HUES6 (cell line): ENCODE results near the gene GAS2L3.

Experiments
- H3K27ac ChIP-seq: 2 replicates; pipeline ENCODE4 v1.7.0; 2013; ENCODE audit warnings: low read depth, mild to moderate bottlenecking, low read length, inconsistent platforms
- H3K27me3 ChIP-seq: 2 replicates; pipeline ENCODE4 v1.6.1; 2013; ENCODE audit warnings: low read length; ENCODE audit not compliant: control insufficient read depth, insufficient read depth
- H3K36me3 ChIP-seq: 2 replicates; pipeline ENCODE4 v1.6.1; 2013; ENCODE audit warnings: low read length; ENCODE audit not compliant: control insufficient read depth, insufficient read depth
- H3K4me1 ChIP-seq: 2 replicates; pipeline ENCODE4 v1.6.1; 2013; ENCODE audit warnings: low read length; ENCODE audit not compliant: control insufficient read depth, insufficient read depth
- H3K4me3 ChIP-seq: 2 replicates; pipeline ENCODE4 v1.5.1; 2013; ENCODE audit warnings: low read depth, low read length
- H3K9ac ChIP-seq: one replicate; pipeline ENCODE4 v1.6.1; 2013; ENCODE audit warnings: mild to moderate bottlenecking, low read length
- H3K9me3 ChIP-seq: 2 replicates; pipeline ENCODE4 v1.6.1; 2013; ENCODE audit warnings: low read depth, low read length; ENCODE audit not compliant: control insufficient read depth, insufficient read depth

GAS2L3 gene

GRCh38 chr12:100656856-100657255 lies 83.4 kb downstream of the GAS2L3 start:
- Histone ChIP-seq H3K4me3 (no peak overlapping the region), H3K9ac (no peak overlapping the region), H3K27ac (no peak overlapping the region), H3K27me3 (no peaks in the 10 kb centered on the region; the same call in 1 of the 2 replicates), H3K9me3 (no peaks in the 10 kb centered on the region), H3K36me3 (no peaks in the 10 kb centered on the region), H3K4me1 (peaks cover 6% of the 10 kb centered on the region)

- Histone ChIP-seq H3K36me3 (no peaks in the 10 kb centered on the region), H3K27ac (no peak overlapping the region), H3K4me1 (peaks cover 8% of the 10 kb centered on the region), H3K4me3 (no peak overlapping the region), H3K27me3 (no peaks in the 10 kb centered on the region; the same call in 1 of the 2 replicates), H3K9ac (no peak overlapping the region), H3K9me3 (no peaks in the 10 kb centered on the region)
These were observed 87.9 kb downstream of the GAS2L3 start for GRCh38 chr12:100661300-100661951.

- Histone ChIP-seq H3K9ac (no peak overlapping the region), H3K27ac (no peak overlapping the region), H3K4me1 (peaks cover 5% of the 10 kb centered on the region), H3K4me3 (no peak overlapping the region), H3K36me3 (no peaks in the 10 kb centered on the region), H3K9me3 (no peaks in the 10 kb centered on the region), H3K27me3 (no peaks in the 10 kb centered on the region)
These were observed 93.1 kb downstream of the GAS2L3 start for GRCh38 chr12:100666588-100666987.

- Histone ChIP-seq H3K27me3 (no peaks in the 10 kb centered on the region), H3K9me3 (no peaks in the 10 kb centered on the region), H3K36me3 (no peaks in the 10 kb centered on the region), H3K9ac (no peak overlapping the region), H3K27ac (no peak overlapping the region), H3K4me3 (no peak overlapping the region), H3K4me1 (no peaks in the 10 kb centered on the region)
These were observed 95.6 kb downstream of the GAS2L3 start for GRCh38 chr12:100668945-100669536.

GRCh38 chr12:100669922-100670321 lies 96.4 kb downstream of the GAS2L3 start:
- no peaks in the 10 kb centered on the region for H3K36me3 ChIP-seq
- H3K27ac ChIP-seq, result no peak overlapping the region
- H3K9ac ChIP-seq, result no peak overlapping the region
- H3K4me1 ChIP-seq, result no peaks in the 10 kb centered on the region
- no peak overlapping the region for H3K4me3 ChIP-seq
- no peaks in the 10 kb centered on the region for H3K9me3 ChIP-seq
- H3K27me3 ChIP-seq, result no peaks in the 10 kb centered on the region

- H3K27me3 ChIP-seq, result no peaks in the 10 kb centered on the region
- H3K9me3 ChIP-seq, result no peaks in the 10 kb centered on the region
- H3K9ac ChIP-seq, result no peak overlapping the region
- no peaks in the 10 kb centered on the region for H3K4me1 ChIP-seq
- H3K36me3 ChIP-seq, result no peaks in the 10 kb centered on the region
- H3K4me3 ChIP-seq, result no peak overlapping the region
- H3K27ac ChIP-seq, result no peak overlapping the region
These were observed 98.1 kb downstream of the GAS2L3 start for GRCh38 chr12:100671396-100672074.

GRCh38 chr12:100672075-100672592 lies 98.7 kb downstream of the GAS2L3 start:
- no peaks in the 10 kb centered on the region for H3K27me3 ChIP-seq
- H3K4me3 ChIP-seq, result no peak overlapping the region
- H3K36me3 ChIP-seq, result no peaks in the 10 kb centered on the region
- no peaks in the 10 kb centered on the region for H3K4me1 ChIP-seq
- no peaks in the 10 kb centered on the region for H3K9me3 ChIP-seq
- H3K27ac ChIP-seq, result no peak overlapping the region
- no peak overlapping the region for H3K9ac ChIP-seq

- Histone ChIP-seq H3K27ac (no peak overlapping the region), H3K4me1 (no peaks in the 10 kb centered on the region), H3K36me3 (no peaks in the 10 kb centered on the region), H3K9ac (no peak overlapping the region), H3K27me3 (no peaks in the 10 kb centered on the region), H3K4me3 (no peak overlapping the region), H3K9me3 (no peaks in the 10 kb centered on the region)
These were observed 100.8 kb downstream of the GAS2L3 start for GRCh38 chr12:100674036-100674888.
